K562 (cell line): Measurements from ENCODE around the gene FAAP24. TPM values are rescaled to one million over a fixed set of nuclear protein-coding genes. Genes with fewer than 3 reads are reported as not detected.

Experiments
- ATAC-seq: fragments of 200-7000 bp; cut with Tn5 transposase; 3 replicates; pipeline ENCODE4 v1.9.1; 2020; ENCODE audit warnings: moderate library complexity
- BruUV-seq: library from RNA; stranded (reverse); fragments of 400-500 nt; replicated peaks from 2 replicates; lab custom pipeline; 2021; lab: Mats Ljungman, UMichigan
- CTCF ChIA-PET: fragments of 300-600 bp; formaldehyde crosslinking; extraction: SDS; loops from one replicate; lab custom pipeline; 2021; ENCODE audit warnings: low intra/inter-chr PET ratio; lab: Yijun Ruan, JAX
- POLR2A ChIA-PET: fragments of 300-600, 350-650 bp; sonication (Branson Sonifier 250); formaldehyde crosslinking; extraction: SDS; loops from one replicate; lab custom pipeline; 2021; ENCODE audit warnings: antibody characterized with exemption, inconsistent platforms; lab: Yijun Ruan, JAX
- DNase-seq, 4 experiments: peaks; one replicate each; pipeline versions ENCODE4 v3.0.0 to v3.0.0-alpha.2; 2011 to 2018; ENCODE audit warnings: low spot score in 3 of 4, mixed read lengths in 3 of 4; ENCODE audit errors: extremely low read depth in 1 of 4
- FAIRE-seq: peaks from 2 replicates; lab custom pipeline; 2011; peaks lifted over from hg19 to GRCh38; lab: Jason Lieb, UNC
- H2AFZ ChIP-seq: 2 replicates; pipeline ENCODE4 v1.6.0; 2011; ENCODE audit warnings: low read depth, low read length, control low read depth, inconsistent platforms
- H3K27ac ChIP-seq: fragments of 200-600 bp; 3 replicates; pipeline ENCODE4 v1.8.0; 2011; ENCODE audit warnings: low read depth, mild to moderate bottlenecking, control low read depth, inconsistent platforms, low read length, moderate library complexity, mixed read lengths; ENCODE audit errors: extremely low read depth
- H3K27me3 ChIP-seq, 2 experiments: fragments of 300-600 bp in 1 of 2; 2 replicates in 1 of 2; 3 replicates in 1 of 2; pipeline versions ENCODE4 v1.6.0 to v1.8.0; 2011; ENCODE audit warnings: inconsistent platforms in 2 of 2, low read length in 2 of 2, mild to moderate bottlenecking in 1 of 2, mixed read lengths in 1 of 2, moderate library complexity in 1 of 2; ENCODE audit not compliant: control insufficient read depth in 2 of 2, insufficient read depth in 2 of 2
- H3K36me3 ChIP-seq: fragments of 300-600 bp; 3 replicates; pipeline ENCODE4 v1.8.0; 2011; ENCODE audit warnings: mild to moderate bottlenecking, low read length, inconsistent platforms; ENCODE audit not compliant: control insufficient read depth, insufficient read depth
- H3K4me1 ChIP-seq, 2 experiments: fragments of 200-600 bp in 1 of 2; replicated peaks in 1 of 2; 2 replicates in 1 of 2; 3 replicates in 1 of 2; pipeline versions ENCODE4 v1.5.1 to v1.8.0; 2011; ENCODE audit warnings: inconsistent platforms in 2 of 2, low read length in 2 of 2, mild to moderate bottlenecking in 1 of 2, mixed read lengths in 1 of 2, moderate library complexity in 1 of 2; ENCODE audit not compliant: control insufficient read depth in 2 of 2, insufficient read depth in 2 of 2
- H3K4me2 ChIP-seq: 2 replicates; pipeline ENCODE4 v1.6.1; 2011; ENCODE audit warnings: low read length, control low read depth, inconsistent platforms, mixed read lengths; ENCODE audit not compliant: insufficient read depth
- H3K4me3 ChIP-seq: fragments of 200-600 bp; sonication (generic), shearing (Covaris generic); 2 replicates; pipeline ENCODE4 v1.5.1; 2016; ENCODE audit warnings: control low read depth, inconsistent platforms
- H3K79me2 ChIP-seq: fragments of 200-600 bp; 3 replicates; pipeline ENCODE4 v1.8.0; 2011; ENCODE audit warnings: low read length, inconsistent platforms; ENCODE audit not compliant: control insufficient read depth, insufficient read depth
- H3K9ac ChIP-seq, 2 experiments: 2 replicates each; pipeline versions ENCODE4 v1.6.0 to v1.6.1; 2011; ENCODE audit warnings: low read depth in 2 of 2, low read length in 2 of 2, control low read depth in 1 of 2, inconsistent platforms in 1 of 2, mild to moderate bottlenecking in 1 of 2, mixed read lengths in 1 of 2; ENCODE audit not compliant: insufficient read depth in 1 of 2
- H3K9me1 ChIP-seq: one replicate; pipeline ENCODE4 v1.6.0; 2011; ENCODE audit warnings: inconsistent platforms, mild to moderate bottlenecking, low read length, moderate library complexity; ENCODE audit not compliant: control insufficient read depth, insufficient read depth
- H3K9me3 ChIP-seq: replicated peaks from 2 replicates; pipeline ENCODE4 v1.5.1; 2011; ENCODE audit warnings: low read depth, low read length, inconsistent platforms; ENCODE audit not compliant: control insufficient read depth, insufficient read depth
- H4K20me1 ChIP-seq: replicated peaks from 2 replicates; pipeline ENCODE4 v1.6.1; 2011; ENCODE audit warnings: low read length, inconsistent platforms, mixed read lengths; ENCODE audit not compliant: control insufficient read depth, insufficient read depth
- CREM ChIP-seq: IDR thresholded peaks from 2 replicates; pipeline ENCODE4 v1.6.1; 2014; ENCODE audit warnings: antibody characterized with exemption, low read depth
- CXXC5 ChIP-seq: fragments of 250-450 bp; sonication (Bioruptor Pico); IDR thresholded peaks from 2 replicates; pipeline ENCODE4 v1.8.0; 2022; ENCODE audit warnings: inconsistent platforms, mild to moderate bottlenecking, moderate library complexity
- EGR1 ChIP-seq: fragments of 450-650 bp; conservative IDR thresholded peaks from 2 replicates; pipeline ENCODE4 v1.6.1; 2017; ENCODE audit warnings: mild to moderate bottlenecking
- HBP1 ChIP-seq: fragments of 450-650 bp; formaldehyde crosslinking; IDR thresholded peaks from 2 replicates; pipeline ENCODE4 v1.4.0; 2022; ENCODE audit warnings: missing genetic modification characterization
- HIVEP1 ChIP-seq: fragments of 250-450 bp; sonication (Bioruptor Pico); IDR thresholded peaks from 2 replicates; pipeline ENCODE4 v1.4.0; 2020; ENCODE audit warnings: mild to moderate bottlenecking
- HMBOX1 ChIP-seq: sonication (generic); IDR thresholded peaks from 2 replicates; pipeline ENCODE4 v1.6.1; 2016
- HNRNPL ChIP-seq: fragments of 200-400 bp; formaldehyde crosslinking; IDR thresholded peaks from 2 replicates; pipeline ENCODE4 v1.6.1; 2017; ENCODE audit warnings: low read depth, mild to moderate bottlenecking, low read length
- KHSRP ChIP-seq: fragments of 450-650 bp; IDR thresholded peaks from 2 replicates; pipeline ENCODE4 v1.6.1; 2017
- PHF20 ChIP-seq: fragments of 450-650 bp; IDR thresholded peaks from 2 replicates; pipeline ENCODE4 v1.6.1; 2018; ENCODE audit not compliant: partially characterized antibody
- SIRT6 ChIP-seq: IDR thresholded peaks from one replicate; pipeline ENCODE4 v1.6.1; 2012; ENCODE audit warnings: low read depth, mild to moderate bottlenecking, control low read depth, inconsistent platforms, low read length, moderate library complexity
- THRB ChIP-seq: fragments of 450-650 bp; formaldehyde crosslinking; conservative IDR thresholded peaks from 2 replicates; pipeline ENCODE4 v1.4.0; 2022; ENCODE audit warnings: mild to moderate bottlenecking, missing genetic modification characterization
- ZBTB12 ChIP-seq: fragments of 250-450 bp; sonication (Bioruptor Pico); IDR thresholded peaks from 2 replicates; pipeline ENCODE4 v1.4.0; 2020
- ZKSCAN8 ChIP-seq: fragments of 200-800 bp; sonication (Bioruptor generic); IDR thresholded peaks from 2 replicates; pipeline ENCODE4 v1.6.1; 2016; ENCODE audit warnings: missing genetic modification characterization, missing compliant biosample characterization
- WGBS: fragments of 100-300 bp; shearing (Covaris generic); methylation state at CpG from one replicate; pipeline ENCODE4 v1.1.6; 2016; ENCODE audit warnings: low coverage, mixed read lengths; ENCODE audit not compliant: insufficient coverage; ENCODE audit errors: missing lambda C conversion rate; 5-methylcytosine and 5-hydroxymethylcytosine counted together
- in situ Hi-C: fragments of 300-500 bp; cut with MboI; formaldehyde crosslinking; loops from 4 replicates; pipeline ENCODE4 v1.15.0; 2018; ENCODE audit warnings: inconsistent platforms, mixed read lengths
- intact Hi-C: fragments of 100-400 bp; cut with micrococcal nuclease; formaldehyde crosslinking; loops from 2 replicates; pipeline ENCODE4 v1.14.2; 2022
- polyA plus RNA-seq, 8 experiments: library from polyadenylated mRNA; depleted of rRNA in 4 of 8; stranded (reverse) in 5 of 8; unstranded in 3 of 8; fragments of >200 nt; fragmentation: Nextera tagmentation in 2 of 8; fragmentation: Illumina TruSeq in 1 of 8; extraction: Ambion mirVana in 2 of 8; extraction: Trizol in 1 of 8; gene quantifications; 2 replicates each; pipeline versions ENCODE4 v1.2.1 to v1.2.3, GENCODE V29; 2011 to 2014; ENCODE audit warnings: inconsistent platforms in 1 of 8, missing spikeins in 1 of 8
- total RNA-seq, 7 experiments: library from RNA; depleted of rRNA in 6 of 7; stranded (reverse); fragments of >200 nt in 6 of 7; fragmentation: Illumina TruSeq in 2 of 7; extraction: Trizol in 2 of 7; gene quantifications; 2 replicates each; pipeline versions ENCODE4 v1.2.1 to v1.2.3, GENCODE V29; 2011 to 2021; ENCODE audit warnings: low replicate concordance in 1 of 7

Gene FAAP24
- total and polyA plus RNA-seq, 9 of the 15 experiments (the other 6 are each of a cell fraction or from before 2014, with no cell fraction given), result 4.6 to 21.6 (median 8.2) TPM

GRCh38 chr19:32998722-32999121 is 26.7 kb downstream of the FAAP24 start:
- in situ Hi-C loops, result no loop called here
- no peak overlapping the region for H3K4me2 ChIP-seq
- no peaks in the 10 kb centered on the region for H3K79me2 ChIP-seq
- 0 out of 3 replicates have a peak, but pooled peaks cover 3% of the 10 kb centered on the region for H3K36me3 ChIP-seq
- no peaks in the 10 kb centered on the region for H3K9me3 ChIP-seq
- ChIA-PET POLR2A (no interaction called here), CTCF (no interaction called here)
- no peak overlapping the region for H2AFZ ChIP-seq
- no TSS peak for BruUV-seq
- no peak overlapping the region for H3K4me3 ChIP-seq
- no peaks in the 10 kb centered on the region; the same call in 1 of the 2 replicates for H4K20me1 ChIP-seq
- ATAC-seq (no peak), DNase-seq (no peak), FAIRE-seq (no peak)
- no peaks in the 10 kb centered on the region for H3K27me3 ChIP-seq
- no peaks in the 10 kb centered on the region for H3K9me1 ChIP-seq
- WGBS, result 100% methylated on average over 1 of the region's 3 CpGs
- intact Hi-C loops, result no loop called here
- no peak overlapping the region for H3K27ac ChIP-seq
- H3K9ac ChIP-seq, result no peak overlapping the region
- TF ChIP-seq KHSRP, result no peak
- TF ChIP-seq EGR1, result no peak
- TF ChIP-seq SIRT6, result no peak
- TF ChIP-seq THRB, result no peak
- peaks cover 2 to 5% of the 10 kb centered on the region in 2 experiments; a peak in 4 of 5 replicates for H3K4me1 ChIP-seq

- Histone ChIP-seq H3K9me3 (no peaks in the 10 kb centered on the region), H3K4me2 (no peak overlapping the region), H3K27me3 (no peaks in the 10 kb centered on the region), H3K4me1 (peaks cover 2 to 5% of the 10 kb centered on the region in 2 experiments; a peak in 4 of 5 replicates), H3K79me2 (no peaks in the 10 kb centered on the region), H3K9me1 (no peaks in the 10 kb centered on the region), H4K20me1 (no peaks in the 10 kb centered on the region; the same call in 1 of the 2 replicates), H3K36me3 (0 out of 3 replicates have a peak, but pooled peaks cover 3% of the 10 kb centered on the region), H3K9ac (no peak overlapping the region), H2AFZ (no peak overlapping the region), H3K27ac (no peak overlapping the region), H3K4me3 (no peak overlapping the region)
- WGBS, result 90% methylated on average over 6 of the region's 8 CpGs
- in situ Hi-C loops (no loop called here), intact Hi-C loops (no loop called here)
- FAIRE-seq (no peak), DNase-seq (no peak), ATAC-seq (no peak)
- no TSS peak for BruUV-seq
- ChIA-PET POLR2A (no interaction called here), CTCF (no interaction called here)
- no peak for TF ChIP-seq HMBOX1
- TF ChIP-seq PHF20, result no peak
- no peak for TF ChIP-seq CREM
- TF ChIP-seq HBP1 (CRISPR knock-in tag), result no peak
- TF ChIP-seq CXXC5 (CRISPR knock-in tag), result no peak
- TF ChIP-seq ZBTB12 (CRISPR knock-in tag), result no peak
- no peak for TF ChIP-seq HIVEP1 (CRISPR knock-in tag)
- no peak for TF ChIP-seq HNRNPL
- TF ChIP-seq ZKSCAN8 (CRISPR knock-in tag), result no peak
These were observed 28.5 kb downstream of the FAAP24 start for GRCh38 chr19:33000510-33000909.
